HG03558 (cell line): ENCODE results near the gene NUF2.

Experiments
- ATAC-seq: cut with Tn5 transposase; IDR thresholded peaks from one replicate; pipeline ENCODE4 v1.9.1; 2021; ENCODE audit warnings: moderate number of reproducible peaks; ENCODE audit not compliant: unreplicated experiment; ENCODE audit errors: extremely low read depth

Gene NUF2

DNA sequence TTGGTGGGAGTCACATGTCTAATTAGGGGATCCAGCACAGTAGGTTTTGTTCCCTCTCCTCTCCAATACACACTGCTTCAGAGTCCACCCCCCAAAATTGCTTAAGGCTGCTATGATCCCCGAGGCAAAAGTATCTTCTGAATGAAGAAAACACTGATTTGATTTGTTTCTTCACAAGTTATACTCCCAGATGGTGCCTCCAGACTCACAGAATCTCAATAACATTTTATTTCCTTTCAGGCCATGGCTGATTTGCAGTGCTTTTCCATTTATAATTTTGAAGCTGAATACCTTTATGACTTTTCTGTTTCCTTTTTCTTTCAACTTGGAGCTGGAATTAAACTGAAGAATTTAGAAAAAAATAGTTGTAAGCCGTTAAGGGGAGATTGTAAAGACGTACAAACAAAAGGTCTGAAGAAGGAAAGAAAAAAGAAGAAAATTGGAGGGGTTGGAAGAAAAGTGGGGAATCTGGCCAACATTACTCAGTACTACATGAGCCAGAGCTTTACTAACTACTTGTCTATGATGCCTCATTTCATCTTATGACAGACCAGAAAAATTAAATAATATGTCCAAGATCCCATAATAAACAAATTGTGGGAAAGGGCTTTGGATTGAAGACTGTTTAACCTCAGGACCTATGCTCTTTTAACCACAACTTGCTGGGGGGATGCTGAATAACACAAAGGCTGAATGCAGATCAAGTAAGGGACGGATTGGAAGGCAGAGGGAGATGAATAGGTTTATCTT lies 75.9 kb downstream of the NUF2 start:
- ATAC-seq = no peak

DNA sequence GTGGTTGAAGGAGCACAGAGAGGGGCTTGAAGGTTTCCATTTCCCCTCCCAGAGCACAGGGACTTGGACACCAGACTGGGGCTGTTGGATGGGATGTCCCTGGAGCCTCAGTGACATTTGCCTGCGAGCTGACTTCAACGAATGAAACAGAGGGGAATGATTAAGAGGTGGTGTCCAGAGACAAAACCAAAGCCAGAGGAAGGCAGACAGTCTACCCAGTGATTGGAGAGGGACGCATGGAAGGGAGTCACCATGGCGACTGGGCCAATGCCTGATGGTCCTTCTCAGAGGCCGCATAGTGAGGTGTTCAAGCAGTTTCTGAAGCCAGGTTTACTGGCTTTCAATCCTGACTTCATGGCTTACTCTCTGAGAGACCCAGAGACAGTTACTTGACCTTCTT lies 77.2 kb downstream of the NUF2 start:
- no peak for ATAC-seq

DNA sequence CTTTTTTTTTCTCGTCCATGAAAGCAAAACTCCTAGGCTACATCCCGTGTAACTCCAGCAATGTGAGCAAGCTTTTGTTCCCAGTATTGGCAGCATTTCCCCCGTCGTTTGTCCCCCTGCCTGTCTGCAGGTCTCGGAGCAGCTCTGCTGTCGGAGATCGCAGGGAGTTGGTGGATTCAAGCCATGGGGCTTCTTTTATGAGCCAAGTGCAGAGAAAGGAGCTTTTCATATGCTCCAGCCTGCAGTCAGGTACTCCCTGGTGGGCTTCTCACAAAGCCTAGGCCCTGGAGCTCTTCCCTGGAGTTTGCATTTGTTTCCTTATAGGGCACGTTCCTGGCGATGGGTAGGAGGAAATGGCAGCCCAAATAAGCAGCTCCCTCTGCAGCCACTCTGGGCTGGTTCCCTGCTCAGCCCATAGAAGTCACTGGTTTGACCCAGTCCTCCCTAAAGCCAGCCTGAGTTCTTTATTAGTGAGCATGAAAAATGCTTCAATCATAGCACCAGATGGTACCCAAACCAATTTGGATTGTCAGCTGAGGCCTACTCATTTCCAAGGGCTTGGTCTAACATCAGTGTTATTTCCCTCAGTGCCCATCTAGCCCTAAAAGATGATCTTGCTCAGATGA lies 78.3 kb downstream of the NUF2 start:
- no peak for ATAC-seq

DNA sequence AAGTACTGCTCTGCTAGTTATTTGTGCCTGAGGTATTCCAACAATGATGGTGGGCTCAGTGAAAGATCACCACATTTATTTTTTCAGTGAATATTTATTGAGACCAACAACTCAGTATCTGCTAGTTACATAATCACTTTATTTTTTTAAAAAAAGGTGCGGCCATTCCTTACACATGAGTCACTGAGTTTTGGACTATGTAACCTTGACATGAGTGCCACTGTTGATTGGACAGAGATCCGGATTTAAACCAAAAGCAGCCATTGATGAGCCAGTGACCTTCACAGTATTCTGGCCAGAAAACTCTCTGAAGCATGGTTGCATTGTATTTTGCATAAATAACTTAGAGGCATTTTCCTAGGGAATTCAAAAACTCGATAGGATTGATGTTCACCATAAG lies 79.5 kb downstream of the NUF2 start:
- no peak for ATAC-seq
